HG03457 (cell line): ENCODE measurements around the gene WDR1.
A peak's percentile ranks its signal among the peaks of the same experiment; 100 is the strongest.
"Not testable (repeated sequence)": the region's sequence is repeated elsewhere in the genome, so short reads cannot be mapped to it uniquely, and the experiment has no call there.

Experiments used
- ATAC-seq: cut with Tn5 transposase; IDR thresholded peaks from one replicate; pipeline ENCODE4 v1.9.1; 2021; ENCODE audit warnings: moderate number of reproducible peaks; ENCODE audit not compliant: unreplicated experiment

WDR1 gene

DNA sequence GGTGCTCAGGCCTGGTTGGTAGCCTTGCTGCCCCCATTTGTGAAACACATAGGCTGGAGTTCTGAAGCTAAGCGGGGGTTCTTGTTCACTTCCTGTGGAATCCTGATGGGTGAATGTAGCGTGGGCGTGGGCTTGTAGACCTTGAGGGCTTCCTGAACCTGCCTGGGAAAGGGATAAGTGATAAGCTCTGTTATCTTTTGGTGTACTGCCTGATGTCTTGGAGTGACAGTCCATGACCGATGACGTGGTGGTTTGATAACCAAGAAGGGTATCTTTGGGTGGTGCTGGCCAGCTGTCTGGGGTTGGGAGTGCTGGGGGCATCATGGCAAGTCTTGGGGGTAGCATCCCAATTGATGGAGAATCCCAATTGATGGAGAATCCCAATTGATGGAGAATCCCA, 17.5 kb upstream of the WDR1 start:
- no peak for ATAC-seq

DNA sequence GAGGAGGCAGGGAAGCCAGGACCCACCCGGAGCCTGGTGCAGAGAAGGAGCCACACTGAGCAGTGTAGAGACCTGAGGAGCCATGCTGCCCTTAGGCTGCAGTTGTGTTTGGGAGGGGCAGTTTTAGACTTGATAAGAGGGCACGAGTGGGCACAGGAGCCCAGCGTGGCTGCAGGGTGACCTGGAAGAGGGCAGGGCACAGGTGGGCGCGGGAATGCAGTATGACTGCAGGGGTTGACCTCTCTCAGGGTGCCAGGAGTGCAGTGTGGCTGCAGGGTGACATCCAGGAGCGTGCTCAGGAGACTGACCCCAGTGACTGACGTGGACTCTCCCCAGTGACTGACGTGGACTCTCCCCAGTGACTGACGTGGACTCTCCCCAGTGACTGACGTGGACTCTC, 14.6 kb upstream of the WDR1 start:
- no peak for ATAC-seq

DNA sequence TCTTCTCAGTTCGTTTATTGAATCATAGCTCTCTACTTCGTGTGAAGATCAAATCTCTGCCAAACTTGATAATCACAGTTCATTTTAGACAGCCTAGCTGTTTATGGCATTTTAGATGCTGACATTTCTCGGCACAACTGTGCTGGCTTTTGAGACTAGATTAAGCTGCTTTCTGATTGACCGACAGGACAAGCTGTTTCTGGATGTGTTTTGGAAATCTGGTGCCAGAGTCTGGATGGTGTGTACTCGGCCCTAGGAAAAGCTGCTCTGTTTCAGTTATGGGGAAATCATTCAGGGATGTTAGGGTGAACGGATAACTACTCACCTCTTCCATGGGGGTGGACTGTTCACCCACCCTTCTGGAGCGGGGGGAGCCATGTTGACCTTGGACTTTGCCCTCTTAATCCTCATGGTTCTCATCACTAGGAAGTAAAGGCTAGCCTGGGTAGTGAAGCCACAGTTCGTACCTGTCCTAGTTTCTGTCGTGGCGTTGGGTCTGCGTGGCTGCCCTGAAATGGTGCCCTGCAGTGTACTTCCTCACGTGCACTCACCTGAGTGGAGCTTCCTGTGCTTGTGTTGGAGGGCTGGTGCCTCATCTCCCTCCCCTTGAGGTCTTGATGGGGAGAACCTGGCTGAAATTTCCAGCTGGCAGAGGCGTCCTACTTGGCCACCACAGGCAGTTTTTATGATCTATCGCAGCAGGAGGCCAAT, 13.7 kb upstream of the WDR1 start:
- no peak for ATAC-seq

DNA sequence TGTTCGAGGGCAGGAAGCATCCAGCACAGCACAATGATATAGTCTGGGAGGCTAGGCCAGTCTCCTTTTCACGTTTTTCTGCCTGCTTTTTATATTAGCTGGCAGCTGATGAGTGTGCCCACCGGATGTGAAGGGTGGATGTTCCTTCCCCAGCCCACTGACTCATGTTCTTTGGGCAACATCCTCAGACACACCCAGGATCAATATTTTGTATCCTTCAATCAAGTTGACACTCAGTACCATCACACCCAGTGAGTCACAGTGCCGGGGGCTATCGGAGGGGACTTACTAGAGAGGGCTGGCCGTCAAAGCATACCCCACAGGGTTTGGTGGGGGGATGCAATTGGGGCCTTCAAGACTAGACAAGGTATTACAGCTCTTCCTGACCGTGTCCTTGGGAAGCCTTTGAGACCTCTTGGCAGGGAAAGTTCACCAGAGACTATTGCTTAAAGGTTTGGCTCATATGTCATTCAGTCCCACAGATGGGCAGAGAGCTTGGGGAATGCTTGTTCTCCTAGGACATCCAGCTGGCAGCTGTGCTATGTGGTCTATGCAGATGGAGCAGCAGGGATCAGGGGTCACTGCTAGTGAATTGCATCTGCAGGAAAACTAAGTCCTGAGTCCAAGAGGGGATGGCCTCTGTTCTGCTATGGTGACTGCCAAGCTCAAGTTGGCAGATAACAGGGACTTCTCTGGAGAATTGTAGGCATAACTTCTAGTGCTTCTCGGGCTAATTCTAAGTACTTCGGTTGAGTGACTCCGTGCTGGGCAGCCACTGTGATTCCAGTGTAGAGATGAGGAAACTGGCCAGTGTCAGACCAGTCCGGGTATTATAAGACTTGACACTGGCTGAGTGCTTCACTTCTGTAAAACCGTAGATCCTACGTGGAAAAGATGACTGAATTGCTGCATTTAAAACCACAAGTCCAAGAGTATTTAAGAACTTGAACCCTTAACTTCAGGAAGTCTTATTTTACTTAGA, 12.9 kb upstream of the WDR1 start:
- no peak for ATAC-seq

DNA sequence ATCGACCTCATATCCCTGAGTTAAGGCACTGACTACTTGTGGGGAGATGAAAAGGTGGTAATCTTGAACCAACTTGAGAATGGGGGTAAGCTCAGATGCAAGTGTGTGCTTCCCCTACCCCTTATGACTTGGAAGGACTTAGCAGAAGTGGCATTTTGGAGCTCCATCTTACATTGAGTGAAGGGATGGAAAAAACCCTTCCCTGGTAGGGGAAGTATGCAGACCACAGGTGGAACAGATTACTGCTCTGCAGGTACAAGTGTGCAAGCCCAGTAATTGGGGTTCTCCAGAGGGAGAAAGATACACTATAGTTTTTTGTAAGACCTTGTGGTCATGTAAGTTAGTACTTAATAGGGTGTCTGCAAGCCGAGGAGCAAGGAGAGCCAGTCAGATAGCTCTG, 12.2 kb upstream of the WDR1 start:
- ATAC-seq = no peak

DNA sequence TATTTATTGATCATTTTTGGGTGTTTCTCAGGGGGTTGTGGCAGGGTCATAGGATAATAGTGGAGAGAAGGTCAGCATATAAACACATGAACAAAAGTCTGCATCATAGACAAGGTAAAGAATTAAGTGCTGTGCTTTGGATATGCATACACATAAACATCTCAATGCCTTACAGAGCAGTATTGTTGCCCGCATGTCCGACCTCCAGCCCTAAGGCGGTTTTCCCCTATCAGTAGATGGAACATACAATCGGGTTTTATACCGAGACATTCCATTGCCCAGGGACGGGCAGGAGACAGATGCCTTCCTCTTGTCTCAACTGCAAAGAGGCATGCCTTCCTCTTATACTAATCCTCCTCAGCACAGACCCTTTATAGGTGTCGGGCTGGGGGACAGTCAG, 10.9 kb upstream of the WDR1 start:
- ATAC-seq = not testable (repeated sequence)

DNA sequence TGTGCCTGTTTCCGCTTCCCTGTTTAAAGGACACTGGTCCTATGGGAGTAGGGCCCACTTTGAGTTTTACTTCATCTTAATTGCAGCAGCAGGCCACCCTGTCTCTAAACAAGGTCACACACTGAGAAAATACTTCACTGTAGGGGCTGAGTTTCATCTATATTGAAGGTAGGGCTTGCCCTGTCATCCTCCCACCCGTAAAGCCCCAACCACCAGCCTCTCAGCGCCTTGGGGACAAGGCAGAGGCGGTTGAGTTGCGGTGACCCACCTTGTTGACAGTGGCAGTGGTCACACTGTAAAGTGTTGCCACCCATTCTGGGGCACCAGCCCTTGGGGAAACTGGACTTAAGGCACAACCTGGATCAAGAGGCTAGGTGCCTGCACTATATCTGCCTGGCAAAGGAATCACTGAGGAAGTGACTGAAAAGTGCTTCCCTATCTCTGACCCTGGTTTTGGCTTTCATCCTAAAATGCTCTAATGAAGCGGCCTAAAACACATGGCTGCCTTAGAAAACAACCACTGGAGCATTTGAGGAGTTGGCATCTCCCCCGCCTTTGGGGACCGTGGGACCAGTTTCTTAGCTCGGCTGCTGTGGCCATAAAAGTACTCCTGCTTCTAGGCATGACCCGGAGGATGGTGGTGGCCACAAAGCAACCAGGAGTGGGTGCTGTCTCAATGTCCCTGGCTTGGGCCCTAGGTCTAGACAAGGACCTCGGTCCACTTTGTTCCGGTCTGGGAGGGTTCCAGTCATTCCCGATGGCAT, 7.8 kb upstream of the WDR1 start:
- no peak for ATAC-seq

DNA sequence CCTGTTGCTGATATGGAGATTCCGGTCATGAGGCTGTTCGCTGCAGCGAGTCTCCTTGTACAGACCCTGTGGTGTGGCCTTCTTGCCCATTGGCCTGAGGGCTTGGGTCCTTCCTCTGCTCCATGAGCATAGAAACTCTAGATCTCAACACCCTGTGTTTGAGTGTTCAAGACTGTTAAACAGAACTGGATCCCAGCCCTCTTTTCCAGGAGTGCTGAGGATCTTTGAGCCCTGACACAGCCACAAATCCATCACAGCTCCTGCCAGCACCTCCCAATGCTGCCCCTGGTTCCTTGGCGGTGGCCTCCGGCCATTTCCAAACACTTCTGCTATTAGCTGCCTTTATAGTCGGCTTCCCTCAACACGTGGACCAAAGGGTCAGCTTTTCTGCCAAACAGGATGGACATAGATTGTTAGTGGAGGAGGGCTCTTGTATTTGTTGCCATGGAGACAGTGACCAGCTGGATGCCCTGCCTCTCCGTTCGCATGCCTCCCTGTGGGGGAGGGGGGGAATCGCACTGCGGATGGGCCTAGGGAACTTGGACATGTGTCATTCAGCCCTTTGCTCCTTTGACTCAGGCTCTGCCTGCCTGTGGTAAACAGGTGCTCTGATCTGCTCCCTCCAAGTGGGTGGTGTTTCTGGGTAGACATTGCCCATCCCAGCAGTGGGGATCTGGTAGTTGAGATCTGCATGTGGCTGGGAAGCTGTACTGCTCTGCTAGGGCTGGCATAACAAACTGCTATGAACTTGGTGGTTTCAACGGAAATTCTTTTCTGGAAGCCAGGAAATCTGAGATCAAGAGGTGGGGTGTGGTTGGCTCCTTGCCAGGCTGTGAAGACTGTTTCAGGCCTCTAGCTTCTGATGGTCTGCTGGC, 6.9 kb upstream of the WDR1 start:
- no peak for ATAC-seq

DNA sequence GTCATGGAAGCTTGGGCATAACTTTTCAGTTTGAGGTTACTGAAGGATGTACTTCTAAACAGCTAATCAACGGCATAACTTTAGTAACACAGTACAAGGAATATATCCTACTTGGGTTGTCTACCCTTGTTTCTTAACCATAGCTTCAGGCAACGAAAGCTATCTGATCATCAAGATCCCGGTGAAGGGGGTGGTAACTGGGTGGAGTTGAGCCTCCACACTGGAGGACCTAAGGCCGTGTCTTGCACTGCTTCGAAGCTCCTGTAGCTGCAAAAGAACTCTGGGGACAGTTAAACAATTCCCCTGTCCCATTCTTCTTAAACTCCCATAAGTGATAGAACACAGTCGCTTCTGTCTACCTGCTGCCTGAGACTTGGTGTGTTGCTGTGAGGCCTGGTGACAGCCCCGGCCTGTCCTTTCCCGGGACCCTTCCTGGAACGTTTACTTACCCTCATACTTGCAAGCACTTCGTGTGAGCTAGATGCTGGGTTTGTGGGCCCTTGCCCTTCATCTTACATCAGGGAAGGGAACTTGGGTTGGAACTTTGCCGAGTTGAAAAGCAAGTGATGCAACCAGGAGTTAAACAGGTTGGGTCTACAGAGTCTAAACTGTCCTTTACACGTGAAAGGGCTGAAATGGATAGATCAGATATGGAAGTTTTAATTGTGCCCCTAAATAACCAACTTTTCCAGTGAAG, 5.8 kb upstream of the WDR1 start:
- ATAC-seq = no peak

DNA sequence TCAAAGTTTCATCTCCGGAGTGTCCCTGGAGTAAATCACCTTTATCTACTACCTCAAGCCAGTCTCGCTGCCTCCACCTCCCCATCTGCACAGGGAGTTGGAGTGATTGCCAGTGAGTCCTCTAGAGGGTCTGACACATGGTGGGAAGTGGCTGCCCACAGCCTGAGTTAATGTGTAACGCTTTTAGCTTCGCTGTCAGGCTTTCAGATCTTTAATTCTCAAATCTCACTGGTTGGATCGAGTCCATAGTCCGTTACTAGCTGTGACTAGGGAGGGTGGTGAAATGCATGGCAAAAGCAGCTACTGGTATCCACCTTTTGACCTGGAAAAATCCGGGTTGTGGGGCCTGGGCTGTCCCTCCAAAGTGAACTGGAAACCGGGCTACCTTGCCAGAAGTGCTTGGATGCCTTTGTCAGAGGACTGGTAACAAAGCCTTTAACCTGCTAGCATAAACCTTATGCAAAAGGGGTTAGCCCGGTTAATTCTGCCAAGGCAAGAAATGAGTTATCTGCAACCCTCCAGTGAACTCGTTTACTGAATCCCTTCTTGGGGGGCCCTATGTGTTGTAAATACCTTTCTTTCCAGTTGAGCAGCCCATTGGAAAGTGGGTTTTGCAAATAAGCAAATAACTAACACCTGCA, 5.1 kb upstream of the WDR1 start:
- ATAC-seq = no peak

DNA sequence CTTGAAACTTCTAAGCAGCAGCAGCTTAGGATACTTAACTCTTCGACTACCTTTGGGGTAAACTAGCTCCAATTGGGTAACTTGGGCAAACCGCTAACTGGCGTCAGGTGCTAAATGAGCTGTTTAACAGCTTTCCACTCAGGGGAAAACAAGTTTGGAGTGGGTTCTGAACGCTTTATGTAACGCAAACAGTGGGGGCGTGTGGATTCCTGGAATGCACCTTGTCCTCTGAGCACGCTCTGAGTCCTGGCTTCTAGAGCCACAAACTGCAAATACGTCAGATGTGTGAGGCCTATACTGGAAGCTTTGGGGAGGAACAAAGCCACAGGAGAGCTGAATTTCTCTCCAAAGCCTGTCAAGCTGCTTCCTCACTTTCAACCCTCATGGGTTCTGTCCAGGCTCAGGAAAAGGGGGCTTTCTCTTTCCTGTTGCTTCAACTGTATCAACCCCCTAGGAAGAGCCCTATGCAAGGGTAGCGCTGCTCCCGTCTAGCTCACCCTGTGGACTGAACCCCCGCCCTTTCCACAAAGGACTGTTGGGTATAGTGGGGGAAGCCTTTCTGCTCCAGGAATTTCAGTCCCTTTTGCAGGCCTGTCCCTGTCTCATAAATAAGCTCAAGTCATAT, 4.5 kb upstream of the WDR1 start:
- no peak for ATAC-seq

DNA sequence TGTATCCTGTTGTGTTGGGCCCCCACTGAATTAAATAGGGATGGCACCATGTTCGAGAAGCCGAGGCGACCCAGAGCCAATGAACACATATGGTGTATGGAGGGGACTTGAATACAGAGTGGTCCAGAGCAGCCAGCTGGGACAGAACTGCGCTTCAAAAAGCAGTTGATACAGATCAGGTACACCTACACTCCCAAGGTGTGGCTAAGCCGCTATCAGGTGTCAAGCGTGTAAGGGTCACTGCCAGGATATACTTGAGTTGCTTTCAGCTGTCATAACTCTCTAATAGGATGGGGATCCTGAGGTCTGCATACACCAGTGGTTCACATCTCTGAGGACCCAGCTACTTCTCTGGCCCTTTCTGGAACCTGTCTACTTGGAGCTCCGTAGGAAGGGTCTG, 3.2 kb upstream of the WDR1 start:
- ATAC-seq = no peak

DNA sequence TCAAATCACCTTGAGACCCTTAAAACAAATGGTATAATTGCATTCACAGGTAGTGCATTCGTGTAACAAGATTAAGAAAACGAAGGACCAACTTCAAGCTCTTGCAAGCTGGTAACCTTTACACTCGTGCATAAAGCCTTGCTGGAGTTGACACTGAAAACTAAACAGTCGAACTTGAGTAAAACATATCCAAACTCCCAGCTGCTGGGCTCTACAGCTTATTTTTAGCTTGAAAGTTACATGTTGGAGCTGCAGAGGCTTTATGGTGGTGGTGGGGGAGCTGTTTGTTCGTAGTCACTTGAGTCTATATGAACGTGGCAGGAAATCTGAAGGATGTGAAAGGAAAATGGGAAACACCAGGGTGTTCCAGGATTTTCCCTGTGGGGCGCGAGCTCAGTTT, 2.7 kb upstream of the WDR1 start:
- ATAC-seq = no peak

DNA sequence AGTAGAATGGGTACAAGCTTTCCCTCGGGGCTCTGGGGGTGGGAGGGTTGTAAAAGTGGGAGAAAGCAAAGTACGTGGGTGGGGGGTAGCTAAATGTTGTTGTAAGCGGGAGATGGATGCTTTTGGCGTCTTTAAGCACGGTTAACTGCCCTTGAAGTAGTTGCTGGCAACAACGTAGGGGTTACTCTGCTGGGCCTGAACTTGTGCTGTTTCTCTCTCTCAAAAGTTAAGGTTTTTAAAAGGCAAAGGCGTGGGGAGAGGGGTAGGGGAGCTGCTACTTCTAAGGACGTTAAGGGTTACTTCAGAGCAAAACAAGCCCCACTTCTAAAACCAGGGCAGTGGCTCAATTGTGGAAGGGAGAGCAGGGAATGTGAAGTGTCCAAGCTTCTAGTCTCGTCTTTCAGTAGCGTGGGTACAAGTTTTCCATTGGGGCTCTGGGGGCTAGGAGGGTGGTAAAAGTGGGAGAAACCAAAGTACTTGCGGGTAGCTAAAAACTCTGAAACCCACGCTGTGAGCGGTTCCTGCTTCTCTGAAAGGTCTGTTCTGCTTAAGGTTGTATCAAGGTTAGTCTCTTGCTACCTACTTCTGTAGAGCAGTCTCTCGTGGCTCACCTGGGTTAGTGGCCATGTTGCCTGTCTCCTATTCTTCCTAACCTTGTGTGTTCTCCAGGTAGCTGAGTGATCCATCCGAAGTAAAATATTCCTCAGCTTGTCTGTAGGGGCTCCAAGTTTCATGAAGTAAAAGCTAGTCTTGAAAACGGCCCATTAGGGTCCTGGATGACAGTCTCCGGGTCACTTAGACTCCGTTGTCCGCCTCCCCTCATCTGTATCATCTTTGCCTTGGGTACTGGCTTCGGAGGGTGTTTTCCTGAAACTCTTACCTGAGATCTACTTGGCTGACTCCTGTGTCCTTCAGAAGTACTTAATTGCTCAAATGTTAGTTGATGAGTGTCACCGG, 1.7 kb upstream of the WDR1 start:
- ATAC-seq = no peak

DNA sequence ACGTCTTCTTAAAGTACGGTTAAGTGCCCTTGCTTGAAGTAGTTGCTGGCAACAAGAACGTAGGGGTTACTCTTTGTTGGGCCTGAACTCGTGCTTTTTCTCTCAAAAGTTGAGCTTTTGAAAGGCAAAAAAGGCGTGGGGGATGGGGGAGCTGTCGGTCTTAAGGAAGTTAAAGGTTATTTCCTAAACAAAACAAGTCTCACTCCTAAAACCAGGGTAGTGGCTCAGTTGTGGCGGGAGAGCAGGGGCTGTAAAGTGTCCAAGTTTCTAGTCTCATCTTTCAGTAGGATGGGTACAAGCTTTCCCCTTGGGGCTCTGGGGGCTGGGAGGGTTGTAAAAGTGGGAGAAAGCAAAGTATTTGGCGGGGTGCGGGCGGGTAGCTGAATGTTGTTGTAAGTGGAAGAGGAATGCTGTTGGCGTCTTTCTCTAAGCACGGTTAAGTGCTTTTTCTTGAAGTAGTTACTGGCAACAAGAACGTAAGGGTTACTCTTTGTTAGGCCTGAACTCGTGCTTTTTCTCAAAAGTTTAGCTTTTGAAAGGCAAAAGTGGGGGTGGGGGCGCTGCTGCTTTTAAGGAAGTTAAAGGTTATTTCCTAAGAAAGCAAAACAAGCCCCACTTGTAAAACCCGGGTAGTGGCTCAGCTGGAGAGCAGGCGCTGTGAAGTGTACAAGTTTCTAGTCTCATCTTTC, 904 bp upstream of the WDR1 start:
- no peak for ATAC-seq

DNA sequence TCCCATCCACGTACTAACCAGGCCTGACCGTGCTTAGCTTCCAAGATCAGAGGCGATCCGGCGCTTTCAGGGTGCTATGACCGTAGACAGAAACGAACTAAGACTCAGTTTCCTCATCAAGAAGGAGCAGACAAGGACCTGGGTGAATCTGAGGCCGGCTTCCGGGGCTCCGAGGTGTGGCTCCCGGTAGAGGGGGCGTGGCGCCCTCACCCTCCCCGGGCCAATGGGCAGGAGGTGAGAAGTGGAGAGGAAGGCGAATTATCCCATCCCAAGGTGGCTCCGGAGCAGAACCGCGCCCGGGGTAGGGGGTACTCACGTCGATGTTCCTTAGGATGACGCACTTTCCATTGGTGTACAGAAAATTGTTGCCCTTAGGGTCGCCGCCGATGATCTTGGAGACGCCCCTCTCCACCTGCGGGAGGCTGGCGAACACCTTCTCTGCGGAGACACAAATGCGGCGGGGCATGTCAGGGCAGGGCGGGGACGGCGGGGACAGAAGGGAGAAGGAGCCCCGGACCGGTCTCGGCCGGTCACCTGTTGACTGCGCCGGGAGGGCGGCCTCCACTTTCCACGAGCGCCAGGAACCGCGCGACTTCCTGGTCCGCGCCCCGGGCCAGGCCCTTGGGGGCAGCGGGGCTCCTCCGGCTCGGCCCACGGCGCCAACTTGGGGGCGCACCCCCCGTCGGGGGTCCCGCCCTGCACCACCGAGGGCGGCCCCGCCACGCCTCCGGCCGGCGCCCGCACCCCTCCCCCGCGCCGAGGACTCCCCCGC, 616 bp downstream of the WDR1 start:
- peak; percentile 34 for ATAC-seq
